WTC11 (cell line): Measurements from ENCODE around the gene GIPR.

ENCODE experiments used
- CREB1 ChIP-seq: sonication (generic); formaldehyde crosslinking; IDR thresholded peaks from 2 replicates; pipeline ENCODE4 v1.8.0; 2023; ENCODE audit warnings: mild to moderate bottlenecking, missing genetic modification reagents
- ZNF416 ChIP-seq: fragments of 250-450 bp; sonication (Bioruptor Pico); IDR thresholded peaks from 2 replicates; pipeline ENCODE4 v1.9.0; 2021; ENCODE audit warnings: mild to moderate bottlenecking, inconsistent platforms
- TF ChIP-seq, protein P1 (sequence below): fragments of 200-600 bp; IDR thresholded peaks from 2 replicates; pipeline ENCODE4 v1.8.0; 2022; ENCODE audit warnings: antibody characterized with exemption

DNA sequence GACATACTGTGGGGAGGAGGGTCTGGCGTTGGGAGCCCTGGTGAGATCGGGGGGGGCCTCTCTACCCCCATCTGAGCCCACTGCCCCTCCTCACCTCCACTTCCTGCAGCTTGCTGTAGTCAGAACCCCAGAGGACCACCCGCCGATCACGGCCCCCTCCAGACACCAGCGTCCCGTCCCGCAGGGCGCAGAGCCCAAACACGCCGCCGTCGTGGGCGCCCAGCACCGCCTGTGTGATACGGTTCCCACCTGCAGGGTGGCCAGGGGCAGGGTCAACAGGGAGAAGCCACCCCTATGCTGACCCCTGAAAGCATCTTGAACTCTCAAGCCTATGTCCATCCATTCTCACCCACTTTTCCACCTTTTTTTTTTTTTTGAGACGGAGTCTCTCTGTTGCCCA lies 46.6 kb upstream of the GIPR start:
- TF ChIP-seq, protein P1, sequence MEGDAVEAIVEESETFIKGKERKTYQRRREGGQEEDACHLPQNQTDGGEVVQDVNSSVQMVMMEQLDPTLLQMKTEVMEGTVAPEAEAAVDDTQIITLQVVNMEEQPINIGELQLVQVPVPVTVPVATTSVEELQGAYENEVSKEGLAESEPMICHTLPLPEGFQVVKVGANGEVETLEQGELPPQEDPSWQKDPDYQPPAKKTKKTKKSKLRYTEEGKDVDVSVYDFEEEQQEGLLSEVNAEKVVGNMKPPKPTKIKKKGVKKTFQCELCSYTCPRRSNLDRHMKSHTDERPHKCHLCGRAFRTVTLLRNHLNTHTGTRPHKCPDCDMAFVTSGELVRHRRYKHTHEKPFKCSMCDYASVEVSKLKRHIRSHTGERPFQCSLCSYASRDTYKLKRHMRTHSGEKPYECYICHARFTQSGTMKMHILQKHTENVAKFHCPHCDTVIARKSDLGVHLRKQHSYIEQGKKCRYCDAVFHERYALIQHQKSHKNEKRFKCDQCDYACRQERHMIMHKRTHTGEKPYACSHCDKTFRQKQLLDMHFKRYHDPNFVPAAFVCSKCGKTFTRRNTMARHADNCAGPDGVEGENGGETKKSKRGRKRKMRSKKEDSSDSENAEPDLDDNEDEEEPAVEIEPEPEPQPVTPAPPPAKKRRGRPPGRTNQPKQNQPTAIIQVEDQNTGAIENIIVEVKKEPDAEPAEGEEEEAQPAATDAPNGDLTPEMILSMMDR, result no peak
- no peak for TF ChIP-seq CREB1 (CRISPR knock-in tag)
- no peak for TF ChIP-seq ZNF416 (CRISPR knock-in tag)
